Tibial nerve (tissue), 3 donors: Measurements from ENCODE around the gene CDX1.

Source experiments
- POLR2A ChIP-seq, 2 donors: fragments of 450-650 bp; IDR thresholded peaks; one replicate each; pipeline ENCODE4 v1.6.1; 2017; ENCODE audit warnings: antibody characterized with exemption in 2 of 2, mild to moderate bottlenecking in 2 of 2, moderate library complexity in 2 of 2
- TF ChIP-seq, protein P1 (sequence below), 5 experiments: fragments of 200-600 bp in 3 of 5; fragments of 450-650 bp in 2 of 5; sonication (generic) in 3 of 5; IDR thresholded peaks; one replicate each; pipeline ENCODE4 v1.5.1; 2016 to 2019; ENCODE audit warnings: antibody characterized with exemption in 5 of 5, mild to moderate bottlenecking in 3 of 5, moderate library complexity in 2 of 5

DNA sequence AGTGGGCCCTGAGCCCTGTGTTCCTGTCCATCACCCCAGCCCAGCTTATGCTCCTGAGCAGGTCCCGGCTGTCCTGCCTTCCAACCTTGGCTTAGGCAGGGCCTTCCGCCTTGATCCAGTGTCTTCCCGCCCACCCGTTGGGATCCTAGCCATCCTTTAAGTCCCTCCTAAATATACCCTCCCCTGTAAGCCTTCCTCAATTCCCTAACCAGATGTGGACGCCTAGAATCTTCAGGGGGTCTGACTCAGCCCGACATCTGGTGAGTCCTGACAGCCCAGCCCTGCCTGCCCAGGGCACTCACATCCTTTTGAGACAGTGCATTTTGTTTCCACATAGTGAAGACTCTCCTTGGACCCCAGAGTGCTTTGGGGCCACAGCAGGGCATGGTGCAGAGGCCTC, 47.0 kb downstream of the CDX1 start:
- TF ChIP-seq, protein P1, sequence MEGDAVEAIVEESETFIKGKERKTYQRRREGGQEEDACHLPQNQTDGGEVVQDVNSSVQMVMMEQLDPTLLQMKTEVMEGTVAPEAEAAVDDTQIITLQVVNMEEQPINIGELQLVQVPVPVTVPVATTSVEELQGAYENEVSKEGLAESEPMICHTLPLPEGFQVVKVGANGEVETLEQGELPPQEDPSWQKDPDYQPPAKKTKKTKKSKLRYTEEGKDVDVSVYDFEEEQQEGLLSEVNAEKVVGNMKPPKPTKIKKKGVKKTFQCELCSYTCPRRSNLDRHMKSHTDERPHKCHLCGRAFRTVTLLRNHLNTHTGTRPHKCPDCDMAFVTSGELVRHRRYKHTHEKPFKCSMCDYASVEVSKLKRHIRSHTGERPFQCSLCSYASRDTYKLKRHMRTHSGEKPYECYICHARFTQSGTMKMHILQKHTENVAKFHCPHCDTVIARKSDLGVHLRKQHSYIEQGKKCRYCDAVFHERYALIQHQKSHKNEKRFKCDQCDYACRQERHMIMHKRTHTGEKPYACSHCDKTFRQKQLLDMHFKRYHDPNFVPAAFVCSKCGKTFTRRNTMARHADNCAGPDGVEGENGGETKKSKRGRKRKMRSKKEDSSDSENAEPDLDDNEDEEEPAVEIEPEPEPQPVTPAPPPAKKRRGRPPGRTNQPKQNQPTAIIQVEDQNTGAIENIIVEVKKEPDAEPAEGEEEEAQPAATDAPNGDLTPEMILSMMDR (IDR thresholded peaks at IDR 0.05): no peak
- TF ChIP-seq POLR2A (IDR thresholded peaks at IDR 0.05): no peak
